Stimulated activated CD8-positive, alpha-beta memory T cell treated with anti-CD3 and anti-CD28 coated beads, Interleukin-15, amount 100 ng/mL, for 4 hours (primary cell): ENCODE measurements around the gene AP2S1.
"Not testable (repeated sequence)": the region's sequence is repeated elsewhere in the genome, so short reads cannot be mapped to it uniquely, and the experiment has no call there.

Experiments
- DNase-seq, 2 donors: peaks; one replicate each; pipeline ENCODE4 v3.0.0-alpha.2; 2020; ENCODE audit warnings: low read depth in 2 of 2

Gene AP2S1

DNA sequence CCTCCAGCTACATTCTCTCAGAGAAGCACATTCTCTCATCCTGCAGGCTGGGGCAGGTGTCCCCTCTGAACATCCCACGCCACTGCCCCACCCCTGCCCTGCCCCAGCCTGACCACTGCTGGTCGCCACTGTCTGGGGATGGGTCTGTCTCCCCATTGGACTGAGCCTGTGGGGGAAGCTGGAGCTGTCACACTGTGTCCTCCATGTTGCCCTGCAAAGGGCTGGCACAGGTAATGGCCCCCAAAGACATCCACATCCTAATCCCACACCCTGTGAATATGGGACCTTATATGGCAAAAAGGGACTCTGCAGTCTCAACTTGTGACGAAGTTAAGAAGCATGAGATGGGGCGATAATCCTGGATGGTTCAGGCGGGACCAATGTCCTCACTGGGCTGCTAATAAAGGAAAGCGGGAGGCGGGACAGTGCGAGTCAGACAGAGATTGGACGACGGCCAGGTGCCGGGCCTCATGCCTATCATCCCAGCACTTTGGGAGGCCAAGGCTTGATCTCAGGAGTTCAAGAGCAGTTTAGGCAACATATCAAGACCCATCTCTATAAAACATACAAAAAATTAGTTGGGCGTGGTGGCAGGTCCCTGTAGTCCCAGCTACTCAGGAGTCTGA is 9.1 kb downstream of the AP2S1 start:
- no peak for DNase-seq

DNA sequence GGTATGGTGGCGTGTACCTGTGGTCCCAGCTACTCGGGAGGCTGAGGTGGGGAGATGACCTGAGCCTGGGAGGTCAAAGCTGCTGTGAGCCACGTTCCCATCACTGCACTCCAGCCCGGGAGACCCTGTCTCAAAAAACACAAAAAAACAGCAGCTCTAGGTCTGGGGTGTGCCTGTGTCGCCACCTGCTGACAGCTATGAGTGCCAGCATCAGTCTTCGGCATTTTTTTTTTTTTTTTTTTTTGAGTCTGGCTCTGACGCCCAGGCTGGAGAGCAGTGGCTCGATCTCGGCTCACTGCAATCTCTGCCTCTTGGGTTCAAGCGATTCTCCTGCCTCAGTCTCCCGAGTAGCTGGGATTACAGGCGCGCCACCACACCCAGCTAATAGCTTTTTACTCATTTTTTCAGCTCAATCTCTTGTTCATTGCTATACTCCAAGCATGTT is 10.1 kb downstream of the AP2S1 start:
- DNase-seq = no peak

DNA sequence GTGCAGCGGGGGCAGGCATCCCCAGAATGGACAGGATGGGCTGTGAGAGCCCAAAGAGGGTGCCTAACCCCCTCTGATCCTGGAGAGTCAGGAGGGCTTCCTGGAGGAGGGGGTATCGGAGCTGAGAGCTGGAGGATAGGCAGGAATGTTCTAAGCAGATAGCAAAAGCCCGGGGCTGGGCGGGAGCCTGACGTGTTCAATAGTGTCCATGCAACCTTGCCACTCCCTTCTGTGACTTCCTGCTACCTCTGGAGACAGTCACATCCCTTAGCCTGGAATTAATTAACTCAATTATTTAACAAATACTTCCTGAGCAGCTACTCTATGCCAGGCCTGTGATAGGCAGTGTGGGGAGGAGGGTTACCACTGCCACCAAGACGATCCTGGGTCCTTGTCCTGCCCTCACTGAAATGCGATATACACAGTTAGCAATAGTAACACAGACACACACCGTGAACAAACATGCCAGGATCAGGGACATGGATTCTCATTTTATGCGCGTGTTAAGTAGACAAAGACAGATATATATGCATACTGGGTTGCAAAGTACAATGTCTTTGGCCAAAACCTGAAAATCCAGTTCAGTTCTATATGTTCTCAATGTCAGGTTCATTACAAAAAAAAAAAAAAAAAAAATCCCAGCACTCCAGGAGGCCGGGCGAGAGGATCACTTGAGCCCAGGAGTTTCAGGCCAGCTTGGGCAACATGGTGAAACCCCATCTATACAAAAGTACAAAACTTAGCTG is 10.7 kb downstream of the AP2S1 start:
- DNase-seq = no peak

- DNase-seq = no peak
These were observed 12.5 kb downstream of the AP2S1 start for GRCh38 chr19:46838160-46838559.

DNA sequence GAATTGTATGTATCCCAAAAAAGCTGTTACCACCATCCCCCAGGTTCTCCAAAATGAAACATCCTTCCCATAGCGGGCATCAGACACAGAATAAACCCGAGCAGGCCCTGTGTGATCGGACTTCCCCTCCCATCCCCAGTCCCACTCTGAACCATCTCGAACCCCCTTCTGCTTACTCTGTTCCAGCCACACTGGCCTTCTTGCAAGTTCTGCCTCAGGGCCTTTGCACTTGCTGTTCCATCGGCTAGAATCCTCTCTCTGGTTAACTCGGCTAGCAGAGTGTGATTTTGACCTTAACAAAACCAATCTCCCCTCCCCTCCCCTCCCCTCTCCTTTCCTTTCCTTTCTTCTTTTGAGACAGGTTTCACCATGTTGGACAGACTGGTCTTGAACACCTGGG is 15.7 kb downstream of the AP2S1 start:
- no peak for DNase-seq

DNA sequence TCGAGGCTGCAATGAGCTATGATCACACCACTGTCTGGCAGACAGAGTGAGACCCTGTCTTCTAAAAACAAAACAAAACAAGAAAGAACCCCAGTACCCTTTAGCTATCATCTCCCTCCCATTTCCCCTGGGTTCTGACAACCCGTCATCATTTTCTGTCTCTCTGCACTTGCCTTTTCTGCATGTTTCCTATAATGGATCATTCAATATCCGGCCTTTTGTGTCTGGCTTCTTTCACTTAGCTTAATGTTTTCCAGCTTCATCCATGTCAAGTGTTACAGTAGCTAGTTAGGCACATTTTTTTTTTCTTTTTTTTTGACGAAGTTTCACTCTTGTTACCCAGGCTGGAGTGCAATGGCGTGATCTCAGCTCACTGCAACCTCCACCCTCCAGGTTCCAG is 16.5 kb downstream of the AP2S1 start:
- DNase-seq = no peak

DNA sequence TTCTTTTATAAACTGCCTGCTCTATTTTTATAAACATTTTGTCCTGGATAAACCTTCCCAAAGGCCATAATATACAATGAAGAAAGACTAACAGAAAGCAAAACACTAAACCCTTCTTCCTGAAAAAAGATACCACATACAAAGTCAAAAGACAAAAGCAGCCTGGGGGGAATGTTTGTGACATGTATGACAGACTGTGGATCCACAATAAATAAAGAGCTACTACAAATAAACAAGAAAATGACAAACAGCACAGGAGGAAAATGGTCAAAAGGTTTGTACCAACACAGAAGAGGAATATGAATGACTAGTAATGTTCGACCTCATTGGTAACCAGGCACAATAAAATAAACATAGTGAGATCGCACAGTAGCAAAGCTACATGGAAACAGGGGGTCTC is 19.8 kb downstream of the AP2S1 start:
- DNase-seq = no peak

DNA sequence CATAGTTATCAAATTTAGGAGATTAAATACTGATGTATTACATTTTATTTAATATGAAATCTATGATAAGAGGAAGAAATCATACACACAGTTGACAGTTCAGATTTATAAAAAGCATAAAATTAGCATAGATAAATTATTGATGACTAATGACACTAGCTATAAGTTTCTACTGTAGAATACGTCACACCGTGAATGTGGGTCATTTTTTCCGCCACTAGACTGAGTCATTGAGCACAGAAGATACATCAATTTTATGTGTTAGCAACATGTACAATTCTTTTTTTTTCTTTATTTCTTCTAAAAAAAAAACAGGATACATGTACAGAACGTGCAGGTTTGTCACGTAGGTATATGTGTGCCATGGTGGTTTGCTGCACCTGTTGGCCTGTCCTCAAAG is 22.2 kb downstream of the AP2S1 start:
- DNase-seq = peak in 1 of 2 donors; percentile 68

GRCh38 chr19:46825731-46826055 is 25.0 kb downstream of the AP2S1 start:
- DNase-seq = no peak

DNA sequence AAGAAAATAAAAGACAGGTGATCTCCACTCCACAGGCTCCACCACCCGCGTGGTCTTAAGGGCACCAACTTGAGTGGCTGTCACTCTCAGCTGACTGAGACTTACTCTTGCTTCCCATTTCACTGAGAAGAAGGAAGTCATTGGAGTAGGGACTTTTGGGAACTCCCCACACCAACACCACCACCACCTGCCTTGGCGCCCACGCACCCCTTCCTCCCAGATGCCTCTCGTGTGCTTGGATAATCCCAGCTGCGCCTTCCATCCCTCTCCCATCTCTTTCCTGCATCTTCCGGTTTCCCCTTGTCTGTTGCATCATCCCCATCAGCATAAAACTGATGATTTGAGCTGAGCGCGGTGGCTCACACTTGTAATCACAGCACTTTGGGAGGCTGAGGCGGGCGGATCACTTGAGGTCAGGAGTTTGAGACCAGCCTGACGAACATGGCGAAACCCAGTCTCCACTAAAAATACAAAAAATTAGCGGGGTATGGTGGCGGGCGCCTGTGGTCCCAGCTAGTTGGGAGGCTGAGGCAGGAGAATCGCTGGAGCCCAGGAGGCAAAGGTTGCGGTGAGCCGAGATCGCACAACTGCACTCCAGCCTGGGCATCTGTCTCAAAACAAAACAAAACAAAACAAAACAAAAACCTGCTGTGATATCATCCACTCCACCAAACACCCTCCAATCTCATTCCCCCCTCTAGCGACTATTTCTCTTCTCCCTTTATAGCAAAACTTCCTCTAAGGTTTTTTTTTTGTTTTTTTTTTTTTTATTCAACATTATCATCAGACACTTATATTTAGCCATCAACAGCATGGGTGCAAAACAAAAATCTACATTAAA is 25.5 kb downstream of the AP2S1 start:
- DNase-seq = no peak

- DNase-seq = no peak
These were observed 27.6 kb downstream of the AP2S1 start for GRCh38 chr19:46823049-46823448.

GRCh38 chr19:46822410-46822787 is 28.2 kb downstream of the AP2S1 start:
- not testable (repeated sequence) for DNase-seq

DNA sequence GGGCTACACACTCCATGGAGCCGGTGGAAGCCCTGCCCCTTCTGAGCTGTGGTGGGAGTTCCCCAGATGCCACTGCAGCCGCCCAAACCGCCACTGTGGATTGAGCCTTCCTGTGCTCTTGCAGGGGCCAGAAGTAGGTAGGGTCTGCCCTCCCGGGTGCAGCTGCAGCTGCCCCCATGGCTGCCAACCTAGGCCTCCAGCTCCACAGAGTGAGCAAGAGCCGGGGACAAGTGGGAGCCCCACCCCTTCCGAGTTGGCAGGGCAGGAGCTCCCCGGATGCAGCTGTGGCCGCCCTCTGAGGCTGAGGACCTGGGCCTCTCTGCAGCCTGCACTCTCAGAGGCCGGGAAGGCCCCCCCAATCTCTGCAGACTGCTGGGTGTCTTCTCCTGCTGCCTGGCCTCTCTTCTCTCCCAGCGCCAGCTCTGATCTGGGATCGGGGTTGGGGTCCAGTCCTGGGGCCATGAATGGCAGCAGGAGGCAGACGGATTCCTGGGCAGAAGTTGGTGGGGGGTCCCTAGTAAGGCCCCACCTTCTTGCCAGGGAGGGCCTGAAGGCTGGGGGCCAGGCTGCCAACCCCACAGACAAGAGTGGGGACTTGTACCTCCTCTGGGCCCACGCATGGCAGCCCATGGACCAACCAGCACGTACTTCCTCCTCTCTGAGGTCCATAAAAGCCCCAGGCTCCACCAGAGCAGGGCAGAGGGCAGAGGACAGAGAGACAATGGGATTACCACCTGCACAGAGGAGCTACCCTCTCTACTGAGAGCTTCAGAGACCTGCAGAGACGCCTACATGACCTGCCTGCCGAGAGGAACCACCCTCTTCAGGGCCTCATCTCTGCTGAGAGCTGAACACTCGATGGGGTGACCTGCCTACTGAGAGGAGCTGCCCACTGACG is 28.9 kb downstream of the AP2S1 start:
- DNase-seq = peak; percentile 14 to 28

- DNase-seq = no peak
These were observed 31.8 kb downstream of the AP2S1 start for GRCh38 chr19:46818812-46819211.

GRCh38 chr19:46815833-46816627 is 34.6 kb downstream of the AP2S1 start:
- DNase-seq = no peak

GRCh38 chr19:46813839-46814358 is 36.7 kb downstream of the AP2S1 start:
- no peak for DNase-seq

- DNase-seq = no peak
These were observed 37.4 kb downstream of the AP2S1 start for GRCh38 chr19:46812977-46813838.

DNA sequence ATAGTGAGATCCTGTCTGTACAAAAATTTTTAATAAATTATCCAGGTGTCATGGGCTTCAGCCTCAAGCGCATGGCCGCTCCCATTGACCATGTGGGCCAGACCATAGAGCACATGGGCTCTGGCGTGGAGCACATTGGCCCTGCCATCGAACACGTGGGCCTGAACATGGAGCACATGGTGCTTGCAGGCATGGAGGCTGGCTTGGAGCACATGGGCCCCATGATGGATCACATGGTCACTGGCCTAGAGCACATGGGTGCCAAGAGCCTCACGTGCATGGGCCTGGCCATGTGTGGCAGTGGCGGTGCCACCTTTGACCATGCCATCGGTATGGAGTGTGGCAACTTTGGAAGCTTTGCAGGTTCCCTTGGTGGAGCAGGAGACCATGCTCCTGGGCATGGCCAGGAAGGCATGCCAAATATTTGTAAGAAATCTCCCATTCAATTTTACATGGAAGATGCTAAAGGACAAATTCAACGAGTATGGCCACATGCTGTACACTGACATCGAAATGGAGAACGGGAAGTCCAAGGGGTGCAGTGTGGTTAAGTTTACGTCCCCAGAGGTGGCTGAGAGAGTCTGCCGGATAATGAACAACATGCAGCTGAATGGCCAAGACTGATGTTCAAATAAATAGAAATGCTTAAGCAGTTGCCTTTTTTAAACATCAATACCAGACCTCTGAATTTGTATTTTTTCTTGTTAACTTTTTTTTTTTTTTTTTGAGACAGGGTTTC is 40.9 kb downstream of the AP2S1 start:
- DNase-seq = no peak

DNA sequence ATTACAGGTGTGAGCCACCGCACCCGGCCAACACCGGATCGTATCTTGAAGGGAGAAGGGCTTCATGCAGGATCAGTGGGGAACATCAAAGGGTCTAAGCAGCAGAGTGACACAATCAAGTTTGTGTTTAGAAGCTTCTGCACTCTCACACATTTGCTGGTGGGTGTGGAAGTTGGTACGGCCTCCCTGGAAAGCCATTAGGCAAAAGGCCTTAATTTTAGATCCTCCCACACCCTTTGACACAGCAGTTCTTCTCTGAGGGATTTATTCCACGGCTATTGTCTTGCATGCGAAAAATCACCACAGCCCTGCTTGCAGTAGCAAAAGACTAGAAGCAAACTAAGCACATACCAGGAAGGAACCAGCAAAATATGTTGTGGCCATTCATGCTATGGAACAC is 44.0 kb downstream of the AP2S1 start:
- no peak for DNase-seq
